GM23338 (cell line): ENCODE measurements around the gene ARHGAP19. TPM values are rescaled to one million over a fixed set of nuclear protein-coding genes. Genes with fewer than 3 reads are reported as not detected.
A peak's percentile ranks its signal among the peaks of the same experiment; 100 is the strongest.

Experiments
- ATAC-seq: fragments of 200-7000 bp; cut with Tn5 transposase; 3 replicates; pipeline ENCODE4 v1.9.1; 2020
- DNase-seq: peaks from one replicate; pipeline ENCODE4 v3.0.0-alpha.2; 2015; ENCODE audit warnings: low spot score
- H2AFZ ChIP-seq: fragments of 200-600 bp; sonication (generic); 2 replicates; pipeline ENCODE4 v1.8.0; 2016; ENCODE audit warnings: antibody characterized with exemption, mild to moderate bottlenecking, moderate library complexity
- H3F3A ChIP-seq: fragments of 200-600 bp; sonication (generic); replicated peaks from 2 replicates; pipeline ENCODE4 v1.8.0; 2017; ENCODE audit warnings: antibody characterized with exemption, mixed run types, low read depth
- H3K27ac ChIP-seq: fragments of 200-600 bp; sonication (generic); 2 replicates; pipeline ENCODE4 v1.6.1; 2016; ENCODE audit warnings: low read depth
- H3K27me3 ChIP-seq: fragments of 200-600 bp; sonication (generic); 2 replicates; pipeline ENCODE4 v1.8.0; 2016; ENCODE audit warnings: mild to moderate bottlenecking, mixed run types, moderate library complexity; ENCODE audit not compliant: insufficient read depth
- H3K36me3 ChIP-seq: fragments of 200-600 bp; sonication (generic); 2 replicates; pipeline ENCODE4 v1.8.0; 2016; ENCODE audit warnings: mild to moderate bottlenecking; ENCODE audit not compliant: insufficient read depth
- H3K4me1 ChIP-seq: fragments of 200-600 bp; sonication (generic); 2 replicates; pipeline ENCODE4 v1.8.0; 2016; ENCODE audit warnings: mild to moderate bottlenecking, moderate library complexity; ENCODE audit not compliant: insufficient read depth
- H3K4me2 ChIP-seq: fragments of 200-600 bp; sonication (generic); 2 replicates; pipeline ENCODE4 v1.7.1; 2017; ENCODE audit warnings: mixed run types
- H3K4me3 ChIP-seq: fragments of 200-600 bp; sonication (generic); 2 replicates; pipeline ENCODE4 v1.6.1; 2016; ENCODE audit warnings: mixed run types
- H3K79me2 ChIP-seq: fragments of 200-600 bp; sonication (generic); replicated peaks from 2 replicates; pipeline ENCODE4 v1.8.0; 2017; ENCODE audit warnings: mild to moderate bottlenecking; ENCODE audit not compliant: insufficient read depth
- H3K9me2 ChIP-seq: fragments of 200-600 bp; sonication (generic); 2 replicates; pipeline ENCODE4 v1.8.0; 2017; ENCODE audit not compliant: insufficient read depth
- H4K20me1 ChIP-seq: fragments of 200-600 bp; sonication (generic); replicated peaks from 2 replicates; pipeline ENCODE4 v1.8.0; 2017; ENCODE audit warnings: mild to moderate bottlenecking; ENCODE audit not compliant: insufficient read depth
- H3K27ac Mint-ChIP-seq: 2 replicates; pipeline ENCODE4 v1.8.0; 2020; ENCODE audit warnings: inconsistent platforms, mild to moderate bottlenecking, moderate library complexity, mixed read lengths
- H3K27me3 Mint-ChIP-seq: 3 replicates; pipeline ENCODE4 v1.8.0; 2022; ENCODE audit warnings: low read depth, mild to moderate bottlenecking, moderate library complexity, mixed read lengths, inconsistent platforms; ENCODE audit not compliant: insufficient read depth, poor library complexity
- H3K36me3 Mint-ChIP-seq: 3 replicates; pipeline ENCODE4 v1.8.0; 2021; ENCODE audit warnings: low read depth, mild to moderate bottlenecking, inconsistent platforms, moderate library complexity, mixed read lengths
- H3K4me1 Mint-ChIP-seq: 3 replicates; pipeline ENCODE4 v1.8.0; 2020; ENCODE audit warnings: mild to moderate bottlenecking, inconsistent platforms, mixed read lengths
- H3K4me3 Mint-ChIP-seq: 3 replicates; pipeline ENCODE4 v1.8.0; 2021; ENCODE audit warnings: moderate library complexity, mild to moderate bottlenecking, inconsistent platforms, mixed read lengths
- H3K9me3 Mint-ChIP-seq: 3 replicates; pipeline ENCODE4 v1.8.0; 2020; ENCODE audit warnings: moderate library complexity, mild to moderate bottlenecking, inconsistent platforms, mixed read lengths
- CREB1 ChIP-seq: fragments of 250-450 bp; sonication (Bioruptor Pico); IDR thresholded peaks from 2 replicates; pipeline ENCODE4 v1.5.0; 2020; ENCODE audit warnings: low read depth, mild to moderate bottlenecking, moderate library complexity
- CTCF ChIP-seq, 2 experiments: fragments of 200-600 bp in 1 of 2; sonication (generic) in 1 of 2; conservative IDR thresholded peaks; 2 replicates each; pipeline versions ENCODE4 v1.5.1 to v1.6.1; 2016 to 2017; ENCODE audit warnings: antibody characterized with exemption in 2 of 2, low read depth in 2 of 2, mild to moderate bottlenecking in 2 of 2, moderate library complexity in 1 of 2
- EZH2phosphoT487 ChIP-seq: fragments of 200-600 bp; sonication (generic); IDR thresholded peaks from one replicate; pipeline ENCODE4 v1.8.1; 2018; ENCODE audit warnings: antibody characterized with exemption; ENCODE audit not compliant: unreplicated experiment
- JUNB ChIP-seq: IDR thresholded peaks from one replicate; pipeline ENCODE4 v1.6.1; 2016; ENCODE audit warnings: antibody characterized with exemption; ENCODE audit not compliant: unreplicated experiment
- NANOG ChIP-seq: IDR thresholded peaks from 2 replicates; pipeline ENCODE4 v1.6.1; 2016; ENCODE audit warnings: antibody characterized with exemption, borderline replicate concordance
- POLR2AphosphoS5 ChIP-seq: IDR thresholded peaks from 2 replicates; pipeline ENCODE4 v1.6.1; 2016; ENCODE audit warnings: antibody characterized with exemption, low read depth
- STAT1 ChIP-seq: IDR thresholded peaks from one replicate; pipeline ENCODE4 v1.6.1; 2016; ENCODE audit warnings: antibody characterized with exemption; ENCODE audit not compliant: unreplicated experiment
- ZNF114 ChIP-seq: fragments of 250-450 bp; sonication (Bioruptor Pico); IDR thresholded peaks from 2 replicates; pipeline ENCODE4 v1.5.0; 2020; ENCODE audit warnings: mild to moderate bottlenecking, moderate library complexity
- ZNF331 ChIP-seq: fragments of 250-450 bp; sonication (Bioruptor Pico); IDR thresholded peaks from 2 replicates; pipeline ENCODE4 v1.5.0; 2020; ENCODE audit warnings: low read depth, mild to moderate bottlenecking, moderate library complexity
- polyA plus RNA-seq: library from polyadenylated mRNA; unstranded; fragments of >200 nt; fragmentation: Nextera tagmentation; extraction: Ambion mirVana; gene quantifications from 2 replicates; pipeline ENCODE4 v1.2.1, GENCODE V29; 2016
- total RNA-seq: library from RNA; depleted of rRNA; stranded (reverse); fragments of >200 nt; shearing (Covaris generic); gene quantifications from 2 replicates; pipeline ENCODE4 v1.2.3, GENCODE V29; 2014
- TF ChIP-seq, protein P1 (sequence below): IDR thresholded peaks from 2 replicates; pipeline ENCODE4 v1.6.1; 2016; ENCODE audit warnings: antibody characterized with exemption
- TF ChIP-seq, protein P2 (sequence below): fragments of 250-450 bp; sonication (Bioruptor Pico); IDR thresholded peaks from 2 replicates; pipeline ENCODE4 v1.5.0; 2020; ENCODE audit warnings: mild to moderate bottlenecking, moderate library complexity

The ARHGAP19 gene
- total and polyA plus RNA-seq, 2 experiments from 2014 or later, result 11.5 to 38.8 TPM

GRCh38 chr10:97341416-97341815, 49.0 kb upstream of the ARHGAP19 start:
- TF ChIP-seq EZH2phosphoT487, result no peak
- TF ChIP-seq NANOG, result no peak
- no peak for TF ChIP-seq ZNF331 (CRISPR knock-in tag)
- TF ChIP-seq, protein P1, sequence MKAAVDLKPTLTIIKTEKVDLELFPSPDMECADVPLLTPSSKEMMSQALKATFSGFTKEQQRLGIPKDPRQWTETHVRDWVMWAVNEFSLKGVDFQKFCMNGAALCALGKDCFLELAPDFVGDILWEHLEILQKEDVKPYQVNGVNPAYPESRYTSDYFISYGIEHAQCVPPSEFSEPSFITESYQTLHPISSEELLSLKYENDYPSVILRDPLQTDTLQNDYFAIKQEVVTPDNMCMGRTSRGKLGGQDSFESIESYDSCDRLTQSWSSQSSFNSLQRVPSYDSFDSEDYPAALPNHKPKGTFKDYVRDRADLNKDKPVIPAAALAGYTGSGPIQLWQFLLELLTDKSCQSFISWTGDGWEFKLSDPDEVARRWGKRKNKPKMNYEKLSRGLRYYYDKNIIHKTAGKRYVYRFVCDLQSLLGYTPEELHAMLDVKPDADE, result no peak
- no peak for TF ChIP-seq STAT1
- no peak for TF ChIP-seq CREB1 (CRISPR knock-in tag)
- TF ChIP-seq CTCF (conservative IDR thresholded peaks at IDR 0.05; ENCODE audit: low read depth in 2 of 2), result no peak
- no peak for TF ChIP-seq POLR2AphosphoS5
- no peak for TF ChIP-seq ZNF114 (CRISPR knock-in tag)
- TF ChIP-seq JUNB, result no peak
- Mint-ChIP-seq H3K4me1 (peaks cover 35% of the 10 kb centered on the region), H3K4me3 (no peak overlapping the region)

DNA sequence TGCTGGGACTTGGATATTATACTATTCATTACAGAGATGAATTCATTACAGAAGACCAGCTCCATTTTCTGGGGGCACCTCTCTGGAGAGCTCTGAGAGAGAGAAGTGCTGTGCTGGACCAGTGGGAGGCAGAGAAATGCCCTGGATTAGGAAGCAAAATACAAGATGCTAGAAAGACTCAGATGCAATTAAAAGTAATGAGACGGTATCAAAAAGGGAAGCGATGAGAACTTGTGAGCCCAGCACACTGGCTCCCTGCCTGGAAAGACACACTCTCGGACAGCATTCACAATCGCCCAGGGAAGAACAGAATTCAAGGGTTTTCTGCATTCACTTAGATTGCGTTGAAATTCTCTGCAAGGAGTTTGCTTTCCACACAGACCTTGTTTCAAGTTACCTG, 45.6 kb upstream of the ARHGAP19 start:
- DNase-seq, result peak; percentile 33
- H3K27ac Mint-ChIP-seq, result peak overlapping the region; percentile 90; the same call in 1 of the 2 replicates
- peak overlapping the region; percentile 66 for H3K4me2 ChIP-seq
- TF ChIP-seq ZNF114 (CRISPR knock-in tag) (no peak), NANOG (no peak), CREB1 (CRISPR knock-in tag) (no peak), STAT1 (no peak), POLR2AphosphoS5 (no peak), JUNB (no peak)
- TF ChIP-seq, protein P2, sequence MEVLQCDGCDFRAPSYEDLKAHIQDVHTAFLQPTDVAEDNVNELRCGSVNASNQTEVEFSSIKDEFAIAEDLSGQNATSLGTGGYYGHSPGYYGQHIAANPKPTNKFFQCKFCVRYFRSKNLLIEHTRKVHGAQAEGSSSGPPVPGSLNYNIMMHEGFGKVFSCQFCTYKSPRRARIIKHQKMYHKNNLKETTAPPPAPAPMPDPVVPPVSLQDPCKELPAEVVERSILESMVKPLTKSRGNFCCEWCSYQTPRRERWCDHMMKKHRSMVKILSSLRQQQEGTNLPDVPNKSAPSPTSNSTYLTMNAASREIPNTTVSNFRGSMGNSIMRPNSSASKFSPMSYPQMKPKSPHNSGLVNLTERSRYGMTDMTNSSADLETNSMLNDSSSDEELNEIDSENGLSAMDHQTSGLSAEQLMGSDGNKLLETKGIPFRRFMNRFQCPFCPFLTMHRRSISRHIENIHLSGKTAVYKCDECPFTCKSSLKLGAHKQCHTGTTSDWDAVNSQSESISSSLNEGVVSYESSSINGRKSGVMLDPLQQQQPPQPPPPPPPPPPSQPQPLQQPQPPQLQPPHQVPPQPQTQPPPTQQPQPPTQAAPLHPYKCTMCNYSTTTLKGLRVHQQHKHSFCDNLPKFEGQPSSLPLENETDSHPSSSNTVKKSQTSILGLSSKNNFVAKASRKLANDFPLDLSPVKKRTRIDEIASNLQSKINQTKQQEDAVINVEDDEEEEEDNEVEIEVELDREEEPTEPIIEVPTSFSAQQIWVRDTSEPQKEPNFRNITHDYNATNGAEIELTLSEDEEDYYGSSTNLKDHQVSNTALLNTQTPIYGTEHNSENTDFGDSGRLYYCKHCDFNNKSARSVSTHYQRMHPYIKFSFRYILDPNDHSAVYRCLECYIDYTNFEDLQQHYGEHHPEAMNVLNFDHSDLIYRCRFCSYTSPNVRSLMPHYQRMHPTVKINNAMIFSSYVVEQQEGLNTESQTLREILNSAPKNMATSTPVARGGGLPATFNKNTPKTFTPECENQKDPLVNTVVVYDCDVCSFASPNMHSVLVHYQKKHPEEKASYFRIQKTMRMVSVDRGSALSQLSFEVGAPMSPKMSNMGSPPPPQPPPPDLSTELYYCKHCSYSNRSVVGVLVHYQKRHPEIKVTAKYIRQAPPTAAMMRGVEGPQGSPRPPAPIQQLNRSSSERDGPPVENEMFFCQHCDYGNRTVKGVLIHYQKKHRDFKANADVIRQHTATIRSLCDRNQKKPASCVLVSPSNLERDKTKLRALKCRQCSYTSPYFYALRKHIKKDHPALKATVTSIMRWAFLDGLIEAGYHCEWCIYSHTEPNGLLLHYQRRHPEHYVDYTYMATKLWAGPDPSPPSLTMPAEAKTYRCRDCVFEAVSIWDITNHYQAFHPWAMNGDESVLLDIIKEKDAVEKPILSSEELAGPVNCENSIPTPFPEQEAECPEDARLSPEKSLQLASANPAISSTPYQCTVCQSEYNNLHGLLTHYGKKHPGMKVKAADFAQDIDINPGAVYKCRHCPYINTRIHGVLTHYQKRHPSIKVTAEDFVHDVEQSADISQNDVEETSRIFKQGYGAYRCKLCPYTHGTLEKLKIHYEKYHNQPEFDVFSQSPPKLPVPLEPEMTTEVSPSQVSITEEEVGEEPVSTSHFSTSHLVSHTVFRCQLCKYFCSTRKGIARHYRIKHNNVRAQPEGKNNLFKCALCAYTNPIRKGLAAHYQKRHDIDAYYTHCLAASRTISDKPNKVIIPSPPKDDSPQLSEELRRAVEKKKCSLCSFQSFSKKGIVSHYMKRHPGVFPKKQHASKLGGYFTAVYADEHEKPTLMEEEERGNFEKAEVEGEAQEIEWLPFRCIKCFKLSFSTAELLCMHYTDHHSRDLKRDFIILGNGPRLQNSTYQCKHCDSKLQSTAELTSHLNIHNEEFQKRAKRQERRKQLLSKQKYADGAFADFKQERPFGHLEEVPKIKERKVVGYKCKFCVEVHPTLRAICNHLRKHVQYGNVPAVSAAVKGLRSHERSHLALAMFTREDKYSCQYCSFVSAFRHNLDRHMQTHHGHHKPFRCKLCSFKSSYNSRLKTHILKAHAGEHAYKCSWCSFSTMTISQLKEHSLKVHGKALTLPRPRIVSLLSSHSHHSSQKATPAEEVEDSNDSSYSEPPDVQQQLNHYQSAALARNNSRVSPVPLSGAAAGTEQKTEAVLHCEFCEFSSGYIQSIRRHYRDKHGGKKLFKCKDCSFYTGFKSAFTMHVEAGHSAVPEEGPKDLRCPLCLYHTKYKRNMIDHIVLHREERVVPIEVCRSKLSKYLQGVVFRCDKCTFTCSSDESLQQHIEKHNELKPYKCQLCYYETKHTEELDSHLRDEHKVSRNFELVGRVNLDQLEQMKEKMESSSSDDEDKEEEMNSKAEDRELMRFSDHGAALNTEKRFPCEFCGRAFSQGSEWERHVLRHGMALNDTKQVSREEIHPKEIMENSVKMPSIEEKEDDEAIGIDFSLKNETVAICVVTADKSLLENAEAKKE, result no peak
- TF ChIP-seq, protein P1, result no peak

More at GRCh38 chr10:97341416-97341815, 49.0 kb upstream of the ARHGAP19 start:
- Histone ChIP-seq H3K9me2 (no peaks in the 10 kb centered on the region), H3K36me3 (no peaks in the 10 kb centered on the region), H3F3A (peaks cover 15% of the 10 kb centered on the region), H3K27ac (no peak overlapping the region), H3K4me1 (peaks cover 33% of the 10 kb centered on the region), H3K27me3 (no peaks in the 10 kb centered on the region), H4K20me1 (no peaks in the 10 kb centered on the region), H3K79me2 (no peaks in the 10 kb centered on the region), H2AFZ (no peak overlapping the region), H3K4me3 (no peak overlapping the region), H3K4me2 (no peak overlapping the region)
- Mint-ChIP-seq H3K27me3 (peaks cover 11% of the 10 kb centered on the region), H3K27ac (no peak overlapping the region), H3K9me3 (no peaks in the 10 kb centered on the region), H3K36me3 (no peaks in the 10 kb centered on the region; the same call in 2 of the 3 replicates)
- ATAC-seq (no peak), DNase-seq (no peak)

More for the DNA sequence above, 45.6 kb upstream of the ARHGAP19 start:
- H4K20me1 ChIP-seq, result no peaks in the 10 kb centered on the region; the same call in 1 of the 2 replicates
- Mint-ChIP-seq H3K36me3 (peaks cover 4% of the 10 kb centered on the region), H3K4me3 (peak overlapping the region; percentile 62), H3K4me1 (peaks cover 38% of the 10 kb centered on the region), H3K9me3 (no peaks in the 10 kb centered on the region), H3K27me3 (peaks cover 18% of the 10 kb centered on the region)
- peaks cover 40% of the 10 kb centered on the region for H3K4me1 ChIP-seq
- H2AFZ ChIP-seq, result 0 out of 2 replicates have a peak overlapping the region, but pooled peaks have one; percentile 45
- H3F3A ChIP-seq, result peaks cover 15% of the 10 kb centered on the region
- ATAC-seq, result no peak
- no peaks in the 10 kb centered on the region for H3K36me3 ChIP-seq
- peak overlapping the region; percentile 43 for H3K4me3 ChIP-seq
- H3K79me2 ChIP-seq, result peaks cover 9% of the 10 kb centered on the region
- H3K9me2 ChIP-seq, result no peaks in the 10 kb centered on the region
- H3K27ac ChIP-seq, result peak overlapping the region; percentile 98
- H3K27me3 ChIP-seq, result no peaks in the 10 kb centered on the region
